ENCODE measurements around the gene ZCCHC24. TPM values are rescaled to one million over a fixed set of nuclear protein-coding genes. Genes with fewer than 3 reads are reported as not detected.

The ZCCHC24 gene
- total RNA-seq, 3 donors from 2014 or later, result 18.7 to 50.8 (median 48.8) TPM

- Histone ChIP-seq H3K4me3 (no peak overlapping the region), H3K9me3 (no peaks in the 10 kb centered on the region), H3K27ac (no peak overlapping the region), H3K4me1 (peaks cover 0 to 4% of the 10 kb centered on the region in 2 donors), H3K27me3 (no peaks in the 10 kb centered on the region), H3K36me3 (no peaks in the 10 kb centered on the region)
- TF ChIP-seq CTCF (IDR thresholded peaks at IDR 0.05) (no peak), POLR2AphosphoS5 (IDR thresholded peaks at IDR 0.05) (no peak), POLR2A (IDR thresholded peaks at IDR 0.05) (no peak)
- intact Hi-C loops (cut with DNase I; ENCODE audit: low total_unique reads), result no loop called here
- no peak for DNase-seq (ENCODE audit: low spot score in 2 of 2)
Observed at GRCh38 chr10:79452174-79452611, 6.8 kb upstream of the ZCCHC24 start.

DNA sequence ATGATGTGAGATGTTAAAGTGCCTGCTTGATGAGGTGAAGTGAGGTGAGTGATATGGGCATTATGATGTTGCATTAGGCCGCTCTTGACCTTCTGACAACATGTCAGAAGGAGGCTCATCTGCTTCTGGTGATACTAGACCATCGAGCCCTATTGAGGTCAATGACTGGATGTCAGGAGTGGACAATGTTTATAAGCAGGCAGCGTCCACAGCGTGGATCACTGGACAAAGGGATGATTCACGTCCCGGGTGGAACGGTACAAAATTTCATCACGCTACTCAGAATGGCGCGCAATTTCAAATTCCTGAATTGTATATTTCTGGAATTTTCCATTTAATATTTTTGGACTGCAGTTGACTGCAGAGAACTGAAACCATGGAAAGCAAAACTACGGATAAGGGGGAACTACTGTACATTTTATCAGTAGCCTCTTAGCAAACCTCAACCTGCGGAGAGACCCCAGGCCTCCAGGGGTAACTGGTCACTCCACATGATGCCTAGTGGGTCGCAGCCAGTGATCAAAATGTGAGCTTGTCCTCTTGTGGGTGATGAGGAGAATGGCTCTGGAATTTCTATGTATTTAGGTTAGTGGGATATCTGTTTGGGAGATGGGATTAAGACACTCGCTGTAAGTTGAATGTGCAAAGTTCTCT is 5.7 kb upstream of the ZCCHC24 start:
- DNase-seq (ENCODE audit: low spot score in 2 of 2), result no peak
- H3K27ac ChIP-seq, result no peak overlapping the region
- intact Hi-C loops (cut with DNase I; ENCODE audit: low total_unique reads), result no loop called here
- no peaks in the 10 kb centered on the region for H3K36me3 ChIP-seq
- peaks cover 0 to 4% of the 10 kb centered on the region in 2 donors for H3K4me1 ChIP-seq
- no peaks in the 10 kb centered on the region for H3K27me3 ChIP-seq
- no peak for TF ChIP-seq CTCF (IDR thresholded peaks at IDR 0.05)
- no peak for TF ChIP-seq POLR2AphosphoS5 (IDR thresholded peaks at IDR 0.05)
- TF ChIP-seq POLR2A (IDR thresholded peaks at IDR 0.05), result no peak
- no peaks in the 10 kb centered on the region for H3K9me3 ChIP-seq
- H3K4me3 ChIP-seq, result no peak overlapping the region

- H3K27ac ChIP-seq, result no peak overlapping the region
- no peaks in the 10 kb centered on the region for H3K36me3 ChIP-seq
- TF ChIP-seq POLR2AphosphoS5 (IDR thresholded peaks at IDR 0.05) (no peak), CTCF (IDR thresholded peaks at IDR 0.05) (no peak), POLR2A (IDR thresholded peaks at IDR 0.05) (no peak)
- no peak for DNase-seq (ENCODE audit: low spot score in 2 of 2)
- H3K9me3 ChIP-seq, result no peaks in the 10 kb centered on the region
- no peaks in the 10 kb centered on the region for H3K27me3 ChIP-seq
- no peaks in the 10 kb centered on the region for H3K4me1 ChIP-seq
- no peak overlapping the region for H3K4me3 ChIP-seq
- intact Hi-C loops (cut with DNase I; ENCODE audit: low total_unique reads), result no loop called here
Observed at GRCh38 chr10:79449181-79450146, 4.0 kb upstream of the ZCCHC24 start.

DNA sequence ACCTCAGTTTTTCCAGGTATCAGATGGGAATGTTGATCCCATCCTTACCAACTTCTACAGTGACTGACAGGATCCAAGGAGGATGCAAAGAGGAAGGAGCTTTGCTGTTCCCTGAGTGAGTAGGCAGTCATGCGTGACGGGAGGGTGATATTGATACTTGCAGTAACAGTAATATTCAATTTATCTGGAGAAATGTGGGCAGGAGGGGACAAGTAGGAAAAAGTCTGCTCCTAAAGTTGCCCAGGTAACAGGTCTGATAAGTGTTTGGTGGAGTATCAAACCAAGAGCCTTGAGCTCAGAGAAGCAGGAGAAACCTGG is 3.3 kb upstream of the ZCCHC24 start:
- Histone ChIP-seq H3K36me3 (no peaks in the 10 kb centered on the region), H3K27me3 (no peaks in the 10 kb centered on the region), H3K27ac (no peak overlapping the region), H3K9me3 (no peaks in the 10 kb centered on the region), H3K4me1 (peaks cover 2 to 6% of the 10 kb centered on the region in 2 donors), H3K4me3 (no peak overlapping the region)
- intact Hi-C loops (cut with DNase I; ENCODE audit: low total_unique reads), result no loop called here
- TF ChIP-seq POLR2AphosphoS5 (IDR thresholded peaks at IDR 0.05), result no peak
- TF ChIP-seq CTCF (IDR thresholded peaks at IDR 0.05), result no peak
- no peak for TF ChIP-seq POLR2A (IDR thresholded peaks at IDR 0.05)
- DNase-seq (ENCODE audit: low spot score in 2 of 2), result no peak

Measured in breast epithelium (tissue), 4 donors.